ENCODE measurements around the gene TMEM119.

TMEM119 gene

GRCh38 chr12:108543652-108544051 lies 54.2 kb downstream of the TMEM119 start:
- no peak overlapping the region for H4K5ac ChIP-seq (ENCODE audit: low read length)
- H2BK15ac ChIP-seq (replicated peaks; ENCODE audit: low read depth): no peak overlapping the region
- no peak overlapping the region for H3K23ac ChIP-seq (ENCODE audit: low read length)
- no peak overlapping the region for H3K4me2 ChIP-seq (ENCODE audit: low read length)
- H3K27ac ChIP-seq (ENCODE audit: low read depth, low read length): no peak overlapping the region
- no peak overlapping the region for H4K8ac ChIP-seq (ENCODE audit: low read depth, low read length)
- peaks cover 25% of the 10 kb centered on the region for H3K79me2 ChIP-seq (ENCODE audit: control insufficient read depth, insufficient read depth, low read length)
- no peak overlapping the region for H2AK5ac ChIP-seq (ENCODE audit: low read length)
- no peak overlapping the region for H2BK120ac ChIP-seq (ENCODE audit: low read depth, low read length)
- no peak overlapping the region for H3K56ac ChIP-seq (ENCODE audit: low read length)
- no peaks in the 10 kb centered on the region for H3K4me1 ChIP-seq (ENCODE audit: control insufficient read depth, low read depth, low read length)
- H3K18ac ChIP-seq (ENCODE audit: low read length): no peak overlapping the region
- peaks cover 15% of the 10 kb centered on the region for H3K79me1 ChIP-seq (ENCODE audit: low read length)
- no peak overlapping the region for H3K9ac ChIP-seq (ENCODE audit: low read length)
- no CpG with 5 or more reads among the region's 3 CpGs for WGBS (ENCODE audit: extremely low coverage, insufficient coverage, low lambda C conversion rate)
- no peaks in the 10 kb centered on the region for H3K27me3 ChIP-seq (ENCODE audit: insufficient read depth, low read length, poor library complexity)
- H3K4ac ChIP-seq (ENCODE audit: low read depth, low read length): no peak overlapping the region
- peaks cover 18% of the 10 kb centered on the region for H3K36me3 ChIP-seq (ENCODE audit: control insufficient read depth, insufficient read depth, low read length)
- no peak for DNase-seq
- H2BK5ac ChIP-seq (ENCODE audit: low read length): no peak overlapping the region
- no peak overlapping the region for H3K4me3 ChIP-seq (ENCODE audit: low read length)

- Histone ChIP-seq H3K27ac (ENCODE audit: low read depth, low read length) (no peak overlapping the region), H4K8ac (ENCODE audit: low read depth, low read length) (no peak overlapping the region), H3K56ac (ENCODE audit: low read length) (no peak overlapping the region), H3K23ac (ENCODE audit: low read length) (no peak overlapping the region), H3K4me1 (ENCODE audit: control insufficient read depth, low read depth, low read length) (no peaks in the 10 kb centered on the region), H3K79me2 (ENCODE audit: control insufficient read depth, insufficient read depth, low read length) (peaks cover 25% of the 10 kb centered on the region), H3K4me2 (ENCODE audit: low read length) (no peak overlapping the region), H3K4me3 (ENCODE audit: low read length) (no peak overlapping the region), H2BK5ac (ENCODE audit: low read length) (no peak overlapping the region), H3K27me3 (ENCODE audit: insufficient read depth, low read length, poor library complexity) (no peaks in the 10 kb centered on the region), H3K18ac (ENCODE audit: low read length) (no peak overlapping the region), H3K36me3 (ENCODE audit: control insufficient read depth, insufficient read depth, low read length) (peaks cover 15% of the 10 kb centered on the region), H2AK5ac (ENCODE audit: low read length) (no peak overlapping the region), H3K79me1 (ENCODE audit: low read length) (peaks cover 13% of the 10 kb centered on the region), H2BK120ac (ENCODE audit: low read depth, low read length) (no peak overlapping the region), H3K4ac (ENCODE audit: low read depth, low read length) (no peak overlapping the region), H4K5ac (ENCODE audit: low read length) (no peak overlapping the region), H3K9ac (ENCODE audit: low read length) (no peak overlapping the region), H2BK15ac (replicated peaks; ENCODE audit: low read depth) (no peak overlapping the region)
- no CpG with 5 or more reads among the region's 4 CpGs for WGBS (ENCODE audit: extremely low coverage, insufficient coverage, low lambda C conversion rate)
- DNase-seq: no peak
These were observed 55.6 kb downstream of the TMEM119 start for GRCh38 chr12:108542320-108542719.

Measured in mesendoderm (in vitro differentiated cells).